H9 (cell line): Measurements from ENCODE around the gene FAM83E. TPM values are rescaled to one million over a fixed set of nuclear protein-coding genes. Genes with fewer than 3 reads are reported as not detected.

Experiments
- DNase-seq: peaks from one replicate; pipeline ENCODE4 v3.0.0-alpha.2; 2017
- H2AFZ ChIP-seq: one replicate; pipeline ENCODE4 v1.6.1; 2013; ENCODE audit warnings: mild to moderate bottlenecking, low read length, control low read depth, moderate library complexity
- H2AK5ac ChIP-seq: 2 replicates; pipeline ENCODE4 v1.6.1; 2013; ENCODE audit warnings: low read length, control low read depth, mixed read lengths; ENCODE audit not compliant: insufficient read length
- H2BK120ac ChIP-seq: one replicate; pipeline ENCODE4 v1.6.1; 2013; ENCODE audit warnings: low read depth, mild to moderate bottlenecking, low read length, control low read depth, inconsistent platforms; ENCODE audit not compliant: poor library complexity, severe bottlenecking
- H2BK12ac ChIP-seq: 2 replicates; pipeline ENCODE4 v1.6.1; 2013; ENCODE audit warnings: low read length, control low read depth, mixed read lengths, low read depth; ENCODE audit not compliant: insufficient read length
- H2BK15ac ChIP-seq: 2 replicates; pipeline ENCODE4 v1.6.1; 2013; ENCODE audit warnings: low read depth, low read length, control low read depth
- H2BK20ac ChIP-seq: one replicate; pipeline ENCODE4 v1.6.1; 2013; ENCODE audit warnings: low read depth, mild to moderate bottlenecking, low read length, control low read depth, inconsistent platforms; ENCODE audit not compliant: poor library complexity, severe bottlenecking
- H2BK5ac ChIP-seq: 2 replicates; pipeline ENCODE4 v1.6.1; 2013; ENCODE audit warnings: low read length, control low read depth, mixed read lengths; ENCODE audit not compliant: insufficient read length
- H3K14ac ChIP-seq: 2 replicates; pipeline ENCODE4 v1.6.1; 2013; ENCODE audit warnings: low read length, control low read depth; ENCODE audit not compliant: insufficient read depth
- H3K18ac ChIP-seq: 2 replicates; pipeline ENCODE4 v1.6.1; 2013; ENCODE audit warnings: low read depth, mild to moderate bottlenecking, mixed read lengths, low read length, control low read depth; ENCODE audit not compliant: insufficient read length
- H3K23ac ChIP-seq: 2 replicates; pipeline ENCODE4 v1.6.1; 2013; ENCODE audit warnings: low read length, control low read depth, mixed read lengths, low read depth; ENCODE audit not compliant: insufficient read length
- H3K23me2 ChIP-seq: 2 replicates; pipeline ENCODE4 v1.6.1; 2013; ENCODE audit warnings: low read depth, mild to moderate bottlenecking, mixed read lengths, low read length, control low read depth; ENCODE audit not compliant: insufficient read length, poor library complexity, severe bottlenecking
- H3K27ac ChIP-seq: 2 replicates; pipeline ENCODE4 v1.5.1; 2013; ENCODE audit warnings: low read length, control low read depth, mixed read lengths, low read depth; ENCODE audit not compliant: insufficient read length
- H3K27me3 ChIP-seq: 2 replicates; pipeline ENCODE4 v1.6.1; 2013; ENCODE audit warnings: low read length, control low read depth, inconsistent platforms; ENCODE audit not compliant: insufficient read depth
- H3K4ac ChIP-seq: 2 replicates; pipeline ENCODE4 v1.6.1; 2013; ENCODE audit warnings: low read depth, mild to moderate bottlenecking, control low read depth, inconsistent platforms, low read length, moderate library complexity
- H3K4me1 ChIP-seq: 2 replicates; pipeline ENCODE4 v1.6.1; 2013; ENCODE audit warnings: low read length, control low read depth, inconsistent platforms; ENCODE audit not compliant: insufficient read depth
- H3K4me2 ChIP-seq: 2 replicates; pipeline ENCODE4 v1.6.1; 2013; ENCODE audit warnings: low read length, control low read depth, mixed read lengths; ENCODE audit not compliant: insufficient read length, insufficient read depth
- H3K56ac ChIP-seq: 2 replicates; pipeline ENCODE4 v1.6.1; 2013; ENCODE audit warnings: low read depth, mild to moderate bottlenecking, mixed read lengths, low read length, control low read depth; ENCODE audit not compliant: insufficient read length
- H3K79me1 ChIP-seq: 2 replicates; pipeline ENCODE4 v1.6.1; 2013; ENCODE audit warnings: low read depth, mild to moderate bottlenecking, moderate library complexity, low read length, control low read depth, inconsistent platforms; ENCODE audit not compliant: insufficient read depth, poor library complexity, severe bottlenecking
- H3K79me2 ChIP-seq: 2 replicates; pipeline ENCODE4 v1.6.1; 2013; ENCODE audit warnings: low read length, control low read depth, inconsistent platforms; ENCODE audit not compliant: insufficient read depth
- H3K9ac ChIP-seq: 2 replicates; pipeline ENCODE4 v1.6.1; 2013; ENCODE audit warnings: low read length, control low read depth, mixed read lengths; ENCODE audit not compliant: insufficient read length; ENCODE audit errors: extremely low read depth
- H3K9me3 ChIP-seq: one replicate; pipeline ENCODE4 v1.6.1; 2013; ENCODE audit warnings: low read depth, low read length, inconsistent platforms; ENCODE audit not compliant: control insufficient read depth
- H3T11ph ChIP-seq: one replicate; pipeline ENCODE4 v1.6.1; 2013; ENCODE audit warnings: mild to moderate bottlenecking, low read length, control low read depth, inconsistent platforms
- H4K20me1 ChIP-seq: one replicate; pipeline ENCODE4 v1.6.1; 2013; ENCODE audit not compliant: control insufficient read depth, insufficient read length, insufficient read depth
- H4K5ac ChIP-seq: 2 replicates; pipeline ENCODE4 v1.6.1; 2013; ENCODE audit warnings: low read depth, mild to moderate bottlenecking, mixed read lengths, low read length, control low read depth; ENCODE audit not compliant: insufficient read length
- H4K8ac ChIP-seq: replicated peaks from 2 replicates; pipeline ENCODE4 v1.6.1; 2013; ENCODE audit warnings: low read length, control low read depth, mixed read lengths, low read depth; ENCODE audit not compliant: insufficient read length
- H4K91ac ChIP-seq: 2 replicates; pipeline ENCODE4 v1.6.1; 2013; ENCODE audit warnings: low read depth, mild to moderate bottlenecking, moderate library complexity, mixed read lengths, low read length, control low read depth; ENCODE audit not compliant: insufficient read length
- H3K27ac Mint-ChIP-seq, 3 experiments: 2 replicates in 2 of 3; 3 replicates in 1 of 3; pipeline ENCODE4 v1.8.0; 2020 to 2021; ENCODE audit warnings: mixed read lengths in 3 of 3, mild to moderate bottlenecking in 1 of 3, moderate library complexity in 1 of 3
- H3K27me3 Mint-ChIP-seq: 2 replicates; pipeline ENCODE4 v1.8.0; 2021; ENCODE audit warnings: low read depth, mild to moderate bottlenecking, moderate library complexity, mixed read lengths
- H3K36me3 Mint-ChIP-seq, 3 experiments: 2 replicates in 2 of 3; 3 replicates in 1 of 3; pipeline ENCODE4 v1.8.0; 2020 to 2021; ENCODE audit warnings: low read depth in 3 of 3, mixed read lengths in 3 of 3; ENCODE audit not compliant: insufficient read depth in 1 of 3
- H3K4me1 Mint-ChIP-seq, 2 experiments: 2 replicates each; pipeline ENCODE4 v1.8.0; 2020; ENCODE audit warnings: mixed read lengths in 2 of 2
- H3K4me3 Mint-ChIP-seq, 2 experiments: 2 replicates in 1 of 2; 3 replicates in 1 of 2; pipeline ENCODE4 v1.8.0; 2020 to 2021; ENCODE audit warnings: mild to moderate bottlenecking in 2 of 2, mixed read lengths in 2 of 2, moderate library complexity in 1 of 2
- H3K9me3 Mint-ChIP-seq, 2 experiments: 2 replicates in 1 of 2; 3 replicates in 1 of 2; pipeline ENCODE4 v1.8.0; 2020; ENCODE audit warnings: mild to moderate bottlenecking in 2 of 2, mixed read lengths in 2 of 2, moderate library complexity in 1 of 2
- WGBS: extraction: QIAGEN DNeasy Blood & Tissue Kit; methylation state at CpG from one replicate; pipeline ENCODE4 v1.1.7; 2013; ENCODE audit warnings: missing lambda C conversion rate, low lambda C conversion rate, mixed read lengths; ENCODE audit not compliant: insufficient read length; ENCODE audit errors: extremely low coverage; 5-methylcytosine and 5-hydroxymethylcytosine counted together
- total RNA-seq: library from RNA; stranded (reverse); gene quantifications from 2 replicates; pipeline ENCODE4 v1.2.1, GENCODE V29; 2021
- TF ChIP-seq, protein P1 (sequence below): fragments of 200-600 bp; sonication (generic); conservative IDR thresholded peaks from 3 replicates; pipeline ENCODE4 v1.8.0; 2021; ENCODE audit warnings: antibody characterized with exemption, mild to moderate bottlenecking

The FAM83E gene
- total RNA-seq, 1 experiment from 2014 or later: 9.2 TPM

DNA sequence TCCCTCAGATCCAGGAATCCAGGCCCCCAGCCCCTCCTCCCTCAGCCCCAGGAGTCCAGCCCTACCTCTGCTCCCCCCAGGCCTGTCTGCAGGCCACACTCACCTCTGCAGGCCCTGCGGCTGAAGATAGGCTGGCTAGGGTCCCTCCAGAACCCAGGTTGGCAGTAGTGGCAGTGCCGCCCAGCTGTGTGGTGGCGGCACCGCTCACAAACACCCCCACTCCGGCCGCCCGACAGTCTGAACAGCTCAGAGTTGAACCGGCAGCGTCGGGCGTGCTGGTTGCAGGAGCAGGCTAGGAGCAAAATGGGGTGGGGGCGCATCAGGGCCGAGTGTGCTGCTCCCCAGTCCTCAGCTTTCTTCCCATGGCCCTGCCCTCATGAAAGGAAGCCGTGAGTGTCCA lies 49.6 kb upstream of the FAM83E start:
- Mint-ChIP-seq H3K4me1 (0 out of 4 replicates have a peak, but pooled peaks cover 0 to 6% of the 10 kb centered on the region in 2 experiments), H3K27me3 (peaks cover 12% of the 10 kb centered on the region), H3K27ac (no peak overlapping the region), H3K36me3 (peaks cover 0 to 7% (median 7%) of the 10 kb centered on the region in 3 experiments; a peak in 4 of 7 replicates), H3K4me3 (no peak overlapping the region), H3K9me3 (peaks cover 7 to 12% of the 10 kb centered on the region in 2 experiments; a peak in 4 of 5 replicates)
- Histone ChIP-seq H2BK5ac (no peak overlapping the region), H3K79me2 (no peaks in the 10 kb centered on the region), H3K23ac (no peak overlapping the region), H3K9ac (no peak overlapping the region), H3T11ph (no peak overlapping the region), H3K27ac (no peak overlapping the region), H3K18ac (no peak overlapping the region), H2BK120ac (no peak overlapping the region), H2BK15ac (no peak overlapping the region), H2BK12ac (no peak overlapping the region), H4K91ac (no peak overlapping the region), H3K56ac (no peak overlapping the region), H3K4ac (no peak overlapping the region), H2AK5ac (no peak overlapping the region), H3K23me2 (no peaks in the 10 kb centered on the region), H3K79me1 (no peaks in the 10 kb centered on the region), H3K27me3 (no peaks in the 10 kb centered on the region), H3K4me1 (no peaks in the 10 kb centered on the region), H4K20me1 (peaks cover 2% of the 10 kb centered on the region), H3K9me3 (no peaks in the 10 kb centered on the region), H3K14ac (no peak overlapping the region), H3K4me2 (no peak overlapping the region), H4K5ac (no peak overlapping the region), H4K8ac (no peak overlapping the region), H2AFZ (no peak overlapping the region), H2BK20ac (no peak overlapping the region)
- TF ChIP-seq, protein P1, sequence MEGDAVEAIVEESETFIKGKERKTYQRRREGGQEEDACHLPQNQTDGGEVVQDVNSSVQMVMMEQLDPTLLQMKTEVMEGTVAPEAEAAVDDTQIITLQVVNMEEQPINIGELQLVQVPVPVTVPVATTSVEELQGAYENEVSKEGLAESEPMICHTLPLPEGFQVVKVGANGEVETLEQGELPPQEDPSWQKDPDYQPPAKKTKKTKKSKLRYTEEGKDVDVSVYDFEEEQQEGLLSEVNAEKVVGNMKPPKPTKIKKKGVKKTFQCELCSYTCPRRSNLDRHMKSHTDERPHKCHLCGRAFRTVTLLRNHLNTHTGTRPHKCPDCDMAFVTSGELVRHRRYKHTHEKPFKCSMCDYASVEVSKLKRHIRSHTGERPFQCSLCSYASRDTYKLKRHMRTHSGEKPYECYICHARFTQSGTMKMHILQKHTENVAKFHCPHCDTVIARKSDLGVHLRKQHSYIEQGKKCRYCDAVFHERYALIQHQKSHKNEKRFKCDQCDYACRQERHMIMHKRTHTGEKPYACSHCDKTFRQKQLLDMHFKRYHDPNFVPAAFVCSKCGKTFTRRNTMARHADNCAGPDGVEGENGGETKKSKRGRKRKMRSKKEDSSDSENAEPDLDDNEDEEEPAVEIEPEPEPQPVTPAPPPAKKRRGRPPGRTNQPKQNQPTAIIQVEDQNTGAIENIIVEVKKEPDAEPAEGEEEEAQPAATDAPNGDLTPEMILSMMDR: no peak
- no CpG with 5 or more reads among the region's 14 CpGs for WGBS
- DNase-seq: no peak
